GM12878 (cell line): ENCODE data around the gene TCEA2. TPM values are rescaled to one million over a fixed set of nuclear protein-coding genes. Genes with fewer than 3 reads are reported as not detected.

Source experiments
- ATAC-seq: fragments of 200-7000 bp; cut with Tn5 transposase; 3 replicates; pipeline ENCODE4 v1.9.1; 2020; ENCODE audit warnings: mild to moderate bottlenecking, moderate library complexity
- BruUV-seq: library from RNA; stranded (reverse); fragments of 400-500 nt; replicated peaks from 2 replicates; lab custom pipeline; 2021; lab: Mats Ljungman, UMichigan
- CTCF ChIA-PET: fragments of 300-600 bp; sonication (Branson Sonifier 250); formaldehyde crosslinking; extraction: SDS; loops from one replicate; lab custom pipeline; 2021; ENCODE audit warnings: inconsistent platforms; lab: Yijun Ruan, JAX
- POLR2A ChIA-PET: fragments of 350-600 bp; formaldehyde crosslinking; extraction: SDS; loops from one replicate; lab custom pipeline; 2021; ENCODE audit warnings: inconsistent platforms; lab: Charles Lee
- RAD21 ChIA-PET: fragments of 300-600 bp; sonication (Branson Sonifier 250); formaldehyde crosslinking; loops from one replicate; lab custom pipeline; 2023; ENCODE audit warnings: antibody characterized with exemption; ENCODE audit not compliant: unreplicated experiment; lab: Charles Lee
- SMC1A ChIA-PET: fragments of 300-600 bp; sonication (Branson Sonifier 250); formaldehyde crosslinking; loops from one replicate; lab custom pipeline; 2023; ENCODE audit not compliant: unreplicated experiment, uncharacterized antibody; lab: Charles Lee
- DNase-seq: peaks from one replicate; pipeline ENCODE4 v3.0.0-alpha.2; 2011; ENCODE audit warnings: low read depth, low spot score
- FAIRE-seq: peaks from 3 replicates; lab custom pipeline; 2011; peaks lifted over from hg19 to GRCh38; lab: Jason Lieb, UNC
- H2AFZ ChIP-seq: 2 replicates; pipeline ENCODE4 v1.6.0; 2011; ENCODE audit warnings: low read depth, low read length, control low read depth; ENCODE audit not compliant: control insufficient read depth
- H3K27ac ChIP-seq: 2 replicates; pipeline ENCODE4 v1.5.1; 2011; ENCODE audit warnings: control low read depth; ENCODE audit not compliant: control insufficient read depth, insufficient read depth
- H3K27me3 ChIP-seq, 2 experiments: replicated peaks in 1 of 2; 2 replicates each; pipeline versions ENCODE4 v1.6.0 to v1.6.1; 2011; ENCODE audit warnings: low read length in 1 of 2; ENCODE audit not compliant: control insufficient read depth in 2 of 2, insufficient read depth in 2 of 2
- H3K36me3 ChIP-seq, 2 experiments: 2 replicates each; pipeline ENCODE4 v1.5.1; 2011; ENCODE audit warnings: low read length in 1 of 2; ENCODE audit not compliant: control insufficient read depth in 2 of 2, insufficient read depth in 2 of 2
- H3K4me1 ChIP-seq: 2 replicates; pipeline ENCODE4 v1.6.1; 2011; ENCODE audit warnings: mild to moderate bottlenecking, low read length, moderate library complexity, mixed read lengths; ENCODE audit not compliant: control insufficient read depth, insufficient read depth
- H3K4me2 ChIP-seq: 2 replicates; pipeline ENCODE4 v1.6.0; 2011; ENCODE audit warnings: control low read depth; ENCODE audit not compliant: control insufficient read depth, insufficient read depth
- H3K4me3 ChIP-seq: fragments of 200-600 bp; sonication (generic); 2 replicates; pipeline ENCODE4 v1.5.1; 2016
- H3K79me2 ChIP-seq: 2 replicates; pipeline ENCODE4 v1.6.0; 2011; ENCODE audit warnings: low read length; ENCODE audit not compliant: control insufficient read depth, insufficient read depth
- H3K9ac ChIP-seq: 2 replicates; pipeline ENCODE4 v1.8.0; 2011; ENCODE audit warnings: low read length, control low read depth, mixed read lengths; ENCODE audit not compliant: control insufficient read depth, insufficient read depth
- H3K9me3 ChIP-seq: replicated peaks from 3 replicates; pipeline ENCODE4 v1.5.1; 2011; ENCODE audit warnings: mild to moderate bottlenecking, low read length; ENCODE audit not compliant: control insufficient read depth, insufficient read depth
- H4K20me1 ChIP-seq: 2 replicates; pipeline ENCODE4 v1.6.0; 2011; ENCODE audit not compliant: control insufficient read depth, insufficient read depth
- BCL3 ChIP-seq: IDR thresholded peaks from 2 replicates; pipeline ENCODE4 v1.6.1; 2011; ENCODE audit warnings: borderline replicate concordance, low read depth, mild to moderate bottlenecking, moderate library complexity, low read length; ENCODE audit not compliant: insufficient read depth, poor library complexity, severe bottlenecking
- BHLHE40 ChIP-seq, 2 experiments: fragments of 450-650 bp in 1 of 2; IDR thresholded peaks; 2 replicates each; pipeline ENCODE4 v1.6.1; 2011 to 2017; ENCODE audit warnings: low read depth in 2 of 2, borderline replicate concordance in 1 of 2, improper control_type of control experiment in 1 of 2, low read length in 1 of 2, mild to moderate bottlenecking in 1 of 2
- POLR2A ChIP-seq: IDR thresholded peaks from 2 replicates; pipeline ENCODE4 v1.6.1; 2011; ENCODE audit warnings: low read depth, mild to moderate bottlenecking, low read length
- POLR2AphosphoS5 ChIP-seq: IDR thresholded peaks from 2 replicates; pipeline ENCODE4 v1.6.1; 2011; ENCODE audit warnings: mild to moderate bottlenecking, low read length, inconsistent platforms
- TARDBP ChIP-seq: IDR thresholded peaks from 2 replicates; pipeline ENCODE4 v1.6.1; 2016; ENCODE audit warnings: borderline replicate concordance
- TBL1XR1 ChIP-seq: IDR thresholded peaks from 2 replicates; pipeline ENCODE4 v1.6.1; 2012; ENCODE audit warnings: low read depth, low read length, improper control_type of control experiment
- WGBS: methylation state at CpG from one replicate; pipeline ENCODE4 v1.1.6; 2016; ENCODE audit warnings: low lambda C conversion rate; ENCODE audit not compliant: insufficient replicate concordance, insufficient coverage; ENCODE audit errors: missing lambda C conversion rate; 5-methylcytosine and 5-hydroxymethylcytosine counted together
- in situ Hi-C: fragments of 300-500 bp; cut with MboI; formaldehyde crosslinking; loops from 9 replicates; pipeline ENCODE4 v1.14.3; 2018; ENCODE audit warnings: mixed read lengths
- intact Hi-C: fragments of 100-400 bp; cut with micrococcal nuclease; formaldehyde crosslinking; loops from one replicate; pipeline ENCODE4 v1.14.2; 2022; ENCODE audit not compliant: unreplicated experiment
- polyA plus RNA-seq, 11 experiments: library from polyadenylated mRNA; depleted of rRNA in 4 of 11; unstranded in 6 of 11; stranded (reverse) in 5 of 11; fragments of >200 nt; fragmentation: Nextera tagmentation in 4 of 11; fragmentation: Illumina TruSeq in 1 of 11; extraction: Ambion mirVana in 4 of 11; extraction: Trizol in 1 of 11; gene quantifications; 1 replicate in 1 of 11; 2 replicates in 10 of 11; pipeline versions ENCODE4 v1.2.1 to v1.2.3, GENCODE V29; 2011 to 2016; ENCODE audit warnings: inconsistent platforms in 2 of 11, missing spikeins in 2 of 11, low read depth in 1 of 11
- total RNA-seq, 4 experiments: library from RNA; depleted of rRNA in 3 of 4; stranded (reverse); fragments of >200 nt in 3 of 4; fragmentation: Illumina TruSeq in 1 of 4; extraction: Trizol in 1 of 4; gene quantifications; 2 replicates each; pipeline versions ENCODE4 v1.2.1 to v1.2.3, GENCODE V29; 2013 to 2021

TCEA2 gene
- total and polyA plus RNA-seq, 10 of the 15 experiments (the other 5 are each of a cell fraction or from before 2014, with no cell fraction given), result 3.4 to 42.5 (median 13.3) TPM

- H3K9ac ChIP-seq, result no peak overlapping the region
- ChIA-PET RAD21 (no interaction called here), POLR2A (interaction anchor here (0.6 kb wide), 1 partner anchor 10 kb away, joined by 4 read pairs; no protein-coding TSS in a partner anchor), SMC1A (no interaction called here), CTCF (no interaction called here)
- H3K4me3 ChIP-seq, result no peak overlapping the region
- no peak for FAIRE-seq
- no peak for DNase-seq
- H3K27ac ChIP-seq, result no peak overlapping the region
- in situ Hi-C loops, result no loop called here
- no peak overlapping the region for H2AFZ ChIP-seq
- no TSS peak for BruUV-seq
- H3K4me2 ChIP-seq, result no peak overlapping the region
- H4K20me1 ChIP-seq, result no peaks in the 10 kb centered on the region
- no peak for ATAC-seq
- WGBS, result 94% methylated on average over 36 of the region's 36 CpGs
- no peaks in the 10 kb centered on the region for H3K79me2 ChIP-seq
- H3K9me3 ChIP-seq, result no peaks in the 10 kb centered on the region; the same call in 2 of the 3 replicates
- TF ChIP-seq TARDBP (0 out of 2 replicates have a peak, but pooled peaks have one; percentile 20), POLR2A (peak; percentile 64), TBL1XR1 (no peak), BHLHE40 (IDR thresholded peaks at IDR 0.05; ENCODE audit: borderline replicate concordance in 1 of 2, low read depth in 2 of 2, low read length in 1 of 2) (no peak), POLR2AphosphoS5 (peak; percentile 56; the same call in 1 of the 2 replicates), BCL3 (peak; percentile 14)
- peaks cover 54 to 60% of the 10 kb centered on the region in 2 experiments for H3K36me3 ChIP-seq
- H3K4me1 ChIP-seq, result no peaks in the 10 kb centered on the region
- H3K27me3 ChIP-seq, result no peaks in the 10 kb centered on the region
- intact Hi-C loops, result no loop called here
These were observed 41.6 kb upstream of the TCEA2 start for GRCh38 chr20:64021124-64021975.
